Osteoblast (primary cell): ENCODE data around the gene ENPP3. TPM values are rescaled to one million over a fixed set of nuclear protein-coding genes. Genes with fewer than 3 reads are reported as not detected.

Source experiments
- DNase-seq: peaks from one replicate; pipeline ENCODE4 v3.0.0; 2011; ENCODE audit warnings: low spot score, mixed read lengths; ENCODE audit not compliant: insufficient read length; ENCODE audit errors: missing footprints
- H2AFZ ChIP-seq: 2 replicates; pipeline ENCODE4 v1.6.0; 2011; ENCODE audit warnings: mild to moderate bottlenecking, low read length
- H3K27ac ChIP-seq: 2 replicates; pipeline ENCODE4 v1.5.1; 2011; ENCODE audit warnings: mild to moderate bottlenecking, low read depth, low read length, moderate library complexity
- H3K27me3 ChIP-seq: 2 replicates; pipeline ENCODE4 v1.6.0; 2012; ENCODE audit warnings: mild to moderate bottlenecking, control low read depth, inconsistent platforms, low read length, moderate library complexity; ENCODE audit not compliant: insufficient read depth
- H3K36me3 ChIP-seq: 2 replicates; pipeline ENCODE4 v1.5.1; 2011; ENCODE audit warnings: mild to moderate bottlenecking, low read length, control low read depth, moderate library complexity; ENCODE audit not compliant: insufficient read depth
- H3K4me1 ChIP-seq: 2 replicates; pipeline ENCODE4 v1.5.1; 2011; ENCODE audit warnings: mild to moderate bottlenecking, low read length, control low read depth, moderate library complexity; ENCODE audit not compliant: insufficient read depth
- H3K4me2 ChIP-seq: 2 replicates; pipeline ENCODE4 v1.6.0; 2011; ENCODE audit warnings: mild to moderate bottlenecking, low read length; ENCODE audit not compliant: insufficient read depth
- H3K4me3 ChIP-seq: fragments of 200-600 bp; sonication (generic); 3 replicates; pipeline ENCODE4 v1.5.1; 2012; ENCODE audit warnings: mild to moderate bottlenecking, low read length, inconsistent platforms; ENCODE audit not compliant: insufficient read depth
- H3K79me2 ChIP-seq: 2 replicates; pipeline ENCODE4 v1.6.0; 2012; ENCODE audit warnings: mild to moderate bottlenecking, low read length, control low read depth, inconsistent platforms; ENCODE audit not compliant: insufficient read depth
- H3K9me3 ChIP-seq: 2 replicates; pipeline ENCODE4 v1.5.1; 2011; ENCODE audit warnings: low read depth, low read length, control low read depth
- H4K20me1 ChIP-seq: 2 replicates; pipeline ENCODE4 v1.6.0; 2012; ENCODE audit warnings: mild to moderate bottlenecking, low read length, control low read depth; ENCODE audit not compliant: insufficient read depth
- total RNA-seq: library from RNA; depleted of rRNA; stranded (reverse); fragments of >200 nt; gene quantifications from 2 replicates; pipeline ENCODE4 v1.2.3, GENCODE V29; 2012
- TF ChIP-seq, protein P1 (sequence below): IDR thresholded peaks from 2 replicates; pipeline ENCODE4 v1.5.1; 2011; ENCODE audit warnings: mild to moderate bottlenecking, low read depth, low read length, moderate library complexity; ENCODE audit errors: extremely low read depth

Gene ENPP3
- total RNA-seq, 1 donor, result not detected

DNA sequence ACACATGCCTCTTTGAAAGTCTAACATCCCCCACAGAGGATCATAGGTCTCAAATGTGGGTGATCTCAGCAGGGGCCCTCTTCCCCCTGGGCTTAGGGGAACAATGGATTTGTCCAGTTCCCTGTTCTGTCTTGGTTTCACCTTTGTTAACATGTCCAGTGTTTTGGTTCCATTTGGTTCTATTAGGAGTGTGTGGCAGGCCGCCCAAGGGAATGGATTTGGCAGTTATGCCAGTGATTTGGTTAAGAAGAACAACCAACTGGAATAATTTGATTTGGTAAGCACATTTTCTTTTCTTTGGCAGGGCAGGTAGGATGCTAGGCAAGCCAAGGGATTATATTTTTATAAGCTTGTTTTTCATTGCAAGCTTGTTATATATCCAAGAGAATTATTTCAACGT lies 142.2 kb downstream of the ENPP3 start:
- Histone ChIP-seq H3K4me2 (no peak overlapping the region), H3K4me1 (no peaks in the 10 kb centered on the region), H3K27me3 (no peaks in the 10 kb centered on the region), H3K4me3 (no peak overlapping the region), H3K27ac (no peak overlapping the region), H2AFZ (no peak overlapping the region), H4K20me1 (no peaks in the 10 kb centered on the region), H3K9me3 (no peaks in the 10 kb centered on the region), H3K36me3 (no peaks in the 10 kb centered on the region), H3K79me2 (no peaks in the 10 kb centered on the region)
- no peak for DNase-seq
- TF ChIP-seq, protein P1, sequence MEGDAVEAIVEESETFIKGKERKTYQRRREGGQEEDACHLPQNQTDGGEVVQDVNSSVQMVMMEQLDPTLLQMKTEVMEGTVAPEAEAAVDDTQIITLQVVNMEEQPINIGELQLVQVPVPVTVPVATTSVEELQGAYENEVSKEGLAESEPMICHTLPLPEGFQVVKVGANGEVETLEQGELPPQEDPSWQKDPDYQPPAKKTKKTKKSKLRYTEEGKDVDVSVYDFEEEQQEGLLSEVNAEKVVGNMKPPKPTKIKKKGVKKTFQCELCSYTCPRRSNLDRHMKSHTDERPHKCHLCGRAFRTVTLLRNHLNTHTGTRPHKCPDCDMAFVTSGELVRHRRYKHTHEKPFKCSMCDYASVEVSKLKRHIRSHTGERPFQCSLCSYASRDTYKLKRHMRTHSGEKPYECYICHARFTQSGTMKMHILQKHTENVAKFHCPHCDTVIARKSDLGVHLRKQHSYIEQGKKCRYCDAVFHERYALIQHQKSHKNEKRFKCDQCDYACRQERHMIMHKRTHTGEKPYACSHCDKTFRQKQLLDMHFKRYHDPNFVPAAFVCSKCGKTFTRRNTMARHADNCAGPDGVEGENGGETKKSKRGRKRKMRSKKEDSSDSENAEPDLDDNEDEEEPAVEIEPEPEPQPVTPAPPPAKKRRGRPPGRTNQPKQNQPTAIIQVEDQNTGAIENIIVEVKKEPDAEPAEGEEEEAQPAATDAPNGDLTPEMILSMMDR, result no peak

DNA sequence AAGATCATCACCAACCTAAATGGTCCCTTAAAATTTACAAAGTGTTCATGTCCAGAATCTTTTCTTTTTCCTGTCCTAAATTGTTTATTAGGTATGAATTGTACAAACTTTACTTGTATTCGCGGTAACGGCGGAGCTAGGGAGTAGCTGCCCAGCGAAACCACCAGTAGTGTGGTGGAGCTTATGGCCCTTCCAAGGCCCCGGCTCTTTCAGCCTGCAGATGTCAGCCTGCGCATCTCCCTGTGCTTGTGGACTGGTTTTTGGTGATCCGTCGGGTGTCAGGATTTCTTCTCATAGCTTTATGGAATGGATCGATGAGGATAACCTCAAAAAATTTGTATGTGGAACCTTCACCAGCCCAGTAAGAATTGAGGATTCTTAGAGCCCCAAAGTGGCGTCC lies 143.5 kb downstream of the ENPP3 start:
- H3K27me3 ChIP-seq, result no peaks in the 10 kb centered on the region
- H3K9me3 ChIP-seq, result no peaks in the 10 kb centered on the region
- H3K4me3 ChIP-seq, result no peak overlapping the region
- H3K27ac ChIP-seq, result no peak overlapping the region
- no peaks in the 10 kb centered on the region for H3K4me1 ChIP-seq
- DNase-seq, result no peak
- no peaks in the 10 kb centered on the region for H3K36me3 ChIP-seq
- TF ChIP-seq, protein P1, result no peak
- H4K20me1 ChIP-seq, result no peaks in the 10 kb centered on the region
- H2AFZ ChIP-seq, result no peak overlapping the region
- no peak overlapping the region for H3K4me2 ChIP-seq
- H3K79me2 ChIP-seq, result no peaks in the 10 kb centered on the region

GRCh38 chr6:131781687-131782086 lies 144.6 kb downstream of the ENPP3 start:
- Histone ChIP-seq H3K4me2 (no peak overlapping the region), H3K4me1 (no peaks in the 10 kb centered on the region), H2AFZ (no peak overlapping the region), H3K4me3 (no peak overlapping the region), H3K27ac (no peak overlapping the region), H4K20me1 (no peaks in the 10 kb centered on the region), H3K9me3 (no peaks in the 10 kb centered on the region), H3K27me3 (no peaks in the 10 kb centered on the region), H3K79me2 (no peaks in the 10 kb centered on the region), H3K36me3 (no peaks in the 10 kb centered on the region)
- TF ChIP-seq, protein P1, result no peak
- no peak for DNase-seq

DNA sequence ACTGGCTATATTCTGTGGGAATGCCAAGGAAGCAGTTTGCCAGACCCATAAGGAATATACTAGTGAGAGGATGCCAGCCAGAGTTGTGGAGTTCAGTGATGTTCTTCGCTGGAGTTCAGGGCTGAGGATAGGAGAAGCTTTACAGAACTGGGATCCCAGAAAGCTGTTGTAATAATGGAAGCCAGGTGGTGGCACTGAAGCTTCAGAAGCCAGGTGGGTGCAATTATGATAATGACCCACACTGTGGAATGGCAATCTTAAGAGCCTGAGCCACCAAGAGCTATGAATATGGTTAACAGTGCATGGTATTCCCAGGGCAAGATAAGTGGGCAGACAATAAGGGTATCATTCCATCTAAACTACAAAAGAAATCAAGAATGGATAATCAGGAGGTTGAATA lies 145.7 kb downstream of the ENPP3 start:
- no peak overlapping the region for H3K4me2 ChIP-seq
- H3K27ac ChIP-seq, result no peak overlapping the region
- H2AFZ ChIP-seq, result no peak overlapping the region
- no peak for DNase-seq
- H3K36me3 ChIP-seq, result no peaks in the 10 kb centered on the region
- TF ChIP-seq, protein P1, result no peak
- no peaks in the 10 kb centered on the region for H3K27me3 ChIP-seq
- no peaks in the 10 kb centered on the region for H3K9me3 ChIP-seq
- peaks cover 6% of the 10 kb centered on the region for H3K4me1 ChIP-seq
- no peaks in the 10 kb centered on the region for H4K20me1 ChIP-seq
- no peak overlapping the region for H3K4me3 ChIP-seq
- no peaks in the 10 kb centered on the region for H3K79me2 ChIP-seq
